ENCODE results near the gene IDI2.

Gene IDI2

DNA sequence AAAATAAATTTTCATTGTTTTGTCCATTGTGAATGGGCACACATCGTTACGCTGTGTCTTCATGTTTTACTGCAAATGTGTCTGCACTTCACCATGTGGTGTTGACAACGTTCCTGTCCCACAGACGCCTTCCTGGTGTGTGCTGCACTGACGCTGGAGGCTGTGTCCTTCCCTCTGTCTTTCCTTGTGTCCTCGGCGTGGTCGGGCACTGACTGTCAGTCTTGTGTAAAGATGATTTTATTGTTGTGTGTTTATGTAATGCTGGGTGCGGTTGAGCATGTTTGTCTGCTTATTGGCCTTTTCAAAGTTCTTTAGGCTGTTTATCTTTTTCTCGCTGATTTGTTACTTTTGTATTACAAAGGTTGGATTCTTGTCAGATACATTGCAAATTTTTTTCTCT, 18.1 kb downstream of the IDI2 start:
- no peak for DNase-seq (ENCODE audit: low read depth, low spot score)

GRCh38 chr10:1006573-1006972, 19.1 kb downstream of the IDI2 start:
- no peak for DNase-seq (ENCODE audit: low read depth, low spot score)

DNA sequence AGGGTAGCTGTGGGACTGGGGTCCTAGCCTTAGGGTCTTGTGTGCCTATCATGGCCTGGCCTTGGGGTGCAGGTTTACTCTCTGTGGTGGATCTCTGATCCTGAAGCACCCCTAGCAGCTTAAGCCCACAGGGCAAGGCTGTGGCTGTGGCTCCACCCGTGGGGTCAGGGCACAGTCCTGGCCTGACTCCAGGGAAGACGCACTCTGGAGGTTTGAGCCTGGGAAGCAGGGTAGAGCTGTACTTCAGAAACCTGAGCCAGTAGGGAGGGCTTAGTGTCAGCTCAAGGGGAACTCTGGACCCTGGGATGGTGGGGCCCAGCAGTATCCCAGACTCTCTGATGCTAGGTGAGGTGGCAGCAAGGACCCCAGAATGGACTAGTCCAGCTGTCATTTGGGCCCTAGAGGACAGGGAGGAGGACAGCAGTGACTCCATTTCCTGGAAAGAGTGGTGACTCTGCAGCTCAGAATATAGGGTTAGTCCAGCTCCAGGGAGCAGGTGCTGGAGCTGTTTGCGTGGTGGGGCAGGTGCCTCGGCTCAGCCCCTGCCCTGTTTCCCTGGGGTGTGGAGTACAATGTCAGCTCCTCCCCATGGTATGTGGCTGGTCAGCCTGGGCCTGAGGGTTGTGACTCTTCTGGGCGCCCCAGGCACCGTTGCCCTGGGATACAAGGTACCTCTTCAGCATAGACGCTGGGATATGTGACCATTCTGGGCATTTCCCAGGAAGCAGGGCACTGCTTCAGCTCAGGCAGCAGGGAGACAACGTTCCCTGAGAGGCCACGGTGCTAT, 21.6 kb downstream of the IDI2 start:
- DNase-seq (ENCODE audit: low read depth, low spot score) = no peak

- no peak for DNase-seq (ENCODE audit: low read depth, low spot score)
Observed at GRCh38 chr10:1002425-1003006, 23.1 kb downstream of the IDI2 start.

GRCh38 chr10:997266-998022, 28.2 kb downstream of the IDI2 start:
- DNase-seq (ENCODE audit: low read depth, low spot score) = no peak

GRCh38 chr10:996031-996430, 29.6 kb downstream of the IDI2 start:
- no peak for DNase-seq (ENCODE audit: low read depth, low spot score)

DNA sequence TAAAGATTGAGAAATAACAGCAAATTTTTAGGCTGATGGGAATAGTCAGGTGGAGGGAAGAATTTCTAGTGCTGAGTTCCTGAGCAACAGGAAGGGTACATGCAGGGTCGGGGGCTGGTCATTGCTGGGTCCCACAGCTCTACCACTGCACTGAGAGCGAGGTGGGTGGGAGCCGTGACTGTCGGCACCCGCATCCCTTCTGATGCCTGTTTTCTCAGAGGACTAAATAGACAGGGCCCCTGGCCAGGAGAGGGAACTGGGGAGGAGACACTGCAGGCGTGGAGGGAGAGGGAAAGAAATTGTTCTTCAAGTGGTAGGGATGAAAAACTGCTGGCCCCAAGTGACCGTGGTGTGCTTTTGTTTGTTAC, 30.1 kb downstream of the IDI2 start:
- no peak for DNase-seq (ENCODE audit: low read depth, low spot score)

- no peak for DNase-seq (ENCODE audit: low read depth, low spot score)
Observed at GRCh38 chr10:994836-995558, 30.7 kb downstream of the IDI2 start.

DNA sequence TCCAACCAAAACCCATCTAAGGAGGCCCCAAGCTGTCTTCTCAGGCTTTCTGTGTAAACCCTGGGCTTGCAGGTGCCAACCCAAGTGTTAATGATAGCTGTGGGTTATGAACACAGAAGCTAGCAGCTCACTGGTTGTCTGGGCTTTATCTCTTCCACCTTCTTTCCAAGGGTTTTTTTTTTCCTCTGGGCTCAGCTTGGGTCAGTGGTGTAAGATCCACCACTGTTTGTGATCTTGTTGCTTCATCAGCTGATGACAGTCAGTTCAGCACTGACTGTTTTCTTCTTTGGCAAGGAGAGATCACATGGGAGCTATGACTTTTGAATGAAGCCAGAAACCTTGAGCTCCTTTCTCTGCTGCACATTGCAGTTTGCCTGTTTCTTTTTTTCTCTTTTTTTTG, 32.8 kb downstream of the IDI2 start:
- no peak for DNase-seq (ENCODE audit: low read depth, low spot score)

DNA sequence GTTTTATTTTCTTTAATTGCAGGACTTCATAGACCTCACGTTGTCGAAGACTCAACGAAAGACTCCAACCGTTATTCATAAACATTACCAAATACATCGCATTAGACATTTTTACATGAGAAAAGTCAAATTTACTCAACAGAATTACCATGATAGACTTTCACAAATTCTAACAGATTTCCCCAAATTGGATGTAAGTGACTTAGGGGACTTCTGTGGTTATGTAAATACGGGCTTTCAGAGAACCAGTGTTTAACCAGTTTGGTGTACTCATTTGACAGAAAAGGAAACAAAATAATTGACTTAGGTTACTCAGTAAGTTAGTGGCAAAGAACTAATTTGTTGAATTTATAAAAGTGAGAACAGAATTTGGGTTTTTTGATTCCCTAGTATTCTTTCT, 33.2 kb downstream of the IDI2 start:
- no peak for DNase-seq (ENCODE audit: low read depth, low spot score)

- DNase-seq (ENCODE audit: low read depth, low spot score) = no peak
Observed at GRCh38 chr10:990808-991207, 34.9 kb downstream of the IDI2 start.

DNA sequence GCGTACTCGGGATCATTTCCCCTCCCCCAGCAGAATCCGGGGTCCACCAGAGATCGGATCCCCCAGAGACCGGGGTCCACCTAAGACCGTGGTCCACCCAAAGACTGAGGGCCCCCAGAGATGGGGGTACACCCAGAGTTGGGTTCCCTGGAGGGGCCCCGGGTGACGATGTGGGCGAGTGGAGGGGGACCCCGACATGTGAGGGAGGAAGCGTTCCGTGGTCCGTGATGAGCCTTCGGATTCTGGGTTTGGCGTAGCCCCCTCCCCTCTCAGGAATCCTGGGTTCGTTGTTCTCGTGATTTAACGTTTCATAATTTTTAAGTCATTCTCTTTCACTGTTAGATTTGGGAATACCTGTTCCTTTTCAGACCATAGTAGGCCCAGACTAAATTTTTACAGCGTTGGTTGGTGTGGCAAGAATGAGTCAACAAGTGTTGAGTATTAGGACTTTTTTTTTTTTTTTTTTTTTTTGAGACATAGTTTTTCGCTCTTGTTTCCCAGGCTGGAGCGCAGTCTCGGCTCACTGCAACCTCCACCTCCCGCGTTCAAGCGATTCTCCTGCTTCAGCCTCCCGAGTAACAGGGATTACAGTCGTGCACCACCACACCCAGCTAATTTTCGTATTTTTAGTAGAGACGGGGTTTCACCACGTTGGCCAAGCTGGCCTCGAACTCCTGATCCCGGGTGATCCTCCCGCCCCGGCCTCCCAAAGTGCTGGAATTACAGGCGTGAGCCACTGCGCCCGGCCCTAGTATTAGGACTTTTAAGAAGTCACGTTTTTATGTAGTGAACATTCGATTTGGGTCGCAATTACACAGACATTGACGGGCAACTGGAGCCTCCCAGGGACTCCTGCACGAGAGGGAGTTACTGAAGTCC, 36.8 kb downstream of the IDI2 start:
- no peak for DNase-seq (ENCODE audit: low read depth, low spot score)

- DNase-seq (ENCODE audit: low read depth, low spot score) = peak; percentile 88
Observed at GRCh38 chr10:987870-988666, 37.6 kb downstream of the IDI2 start, which contains the start of gene GTPBP4. Gene GTPBP4 (plus strand): TSS chr10:988434. CDS start chr10:988480, 46 bp downstream.

DNA sequence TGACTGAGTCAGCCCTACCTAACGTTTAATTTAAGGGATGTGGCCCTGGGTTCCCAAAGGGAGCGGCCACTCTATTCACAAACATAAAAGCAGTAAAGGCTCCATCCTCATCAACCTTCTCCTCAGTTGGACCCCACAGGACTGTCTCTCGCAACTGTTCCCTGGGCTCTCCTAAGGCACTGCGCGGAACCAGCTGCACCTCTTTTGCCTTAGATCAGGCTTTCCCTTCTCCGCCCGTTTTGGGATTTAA, 38.1 kb downstream of the IDI2 start:
- DNase-seq (ENCODE audit: low read depth, low spot score) = no peak

DNA sequence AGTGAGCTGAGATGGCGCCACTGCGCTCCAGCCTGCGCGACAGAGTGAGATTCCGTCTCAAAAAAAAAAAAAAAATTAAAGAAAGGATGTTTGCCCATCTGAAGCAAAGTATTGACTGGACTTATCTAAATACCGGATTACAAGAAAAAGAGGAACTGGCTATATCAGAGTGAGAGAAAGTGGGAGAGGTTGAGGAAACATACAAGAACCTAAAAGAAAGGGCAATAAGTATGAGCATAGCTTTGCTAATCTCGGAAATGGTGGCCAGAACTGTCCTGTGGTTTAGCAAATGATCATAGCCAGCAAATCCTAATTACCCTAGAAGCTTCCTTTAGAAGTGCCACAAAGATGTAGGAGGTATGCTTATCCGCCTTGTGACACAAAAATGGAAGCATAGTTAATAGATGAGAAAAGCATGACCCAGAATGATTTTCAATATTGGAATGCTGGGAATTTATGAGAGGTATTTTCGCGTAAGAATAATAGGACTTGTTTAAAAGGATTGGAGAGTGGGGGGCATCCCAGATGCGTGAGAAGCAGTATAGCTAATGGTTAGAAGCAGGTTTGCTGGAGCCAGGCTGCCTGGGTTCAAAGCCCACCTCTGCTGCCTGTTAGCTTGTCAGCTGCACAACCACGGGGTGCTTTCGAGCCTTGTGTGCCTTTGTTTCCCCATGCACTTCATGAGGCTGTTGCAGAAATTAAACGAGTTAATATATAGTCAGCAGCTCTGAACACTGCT, 38.6 kb downstream of the IDI2 start:
- no peak for DNase-seq (ENCODE audit: low read depth, low spot score)

GRCh38 chr10:986137-986825, 39.4 kb downstream of the IDI2 start:
- no peak for DNase-seq (ENCODE audit: low read depth, low spot score)

GRCh38 chr10:985361-985760, 40.3 kb downstream of the IDI2 start:
- no peak for DNase-seq (ENCODE audit: low read depth, low spot score)

GRCh38 chr10:983971-984655, 41.5 kb downstream of the IDI2 start:
- no peak for DNase-seq (ENCODE audit: low read depth, low spot score)

- DNase-seq (ENCODE audit: low read depth, low spot score) = no peak
Observed at GRCh38 chr10:983401-983800, 42.3 kb downstream of the IDI2 start.
